ENCODE data around the gene GTF2IRD1. TPM values are rescaled to one million over a fixed set of nuclear protein-coding genes. Genes with fewer than 3 reads are reported as not detected.

The GTF2IRD1 gene
- total RNA-seq, 4 donors from 2014 or later, result 2.8 to 27.1 (median 17.1) TPM

GRCh38 chr7:74575811-74576210 lies 122.1 kb downstream of the GTF2IRD1 start:
- TF ChIP-seq POLR2A (IDR thresholded peaks at IDR 0.05) (no peak), CTCF (IDR thresholded peaks at IDR 0.05) (no peak)
- Histone ChIP-seq H3K27me3 (no peaks in the 10 kb centered on the region), H3K4me3 (no peak overlapping the region), H3K4me1 (peaks cover 0 to 11% (median 0%) of the 10 kb centered on the region in 4 donors), H3K36me3 (no peaks in the 10 kb centered on the region), H3K9me3 (no peaks in the 10 kb centered on the region), H3K27ac (peak overlapping the region in 1 of 4 donors; percentile 28)
- no peak for DNase-seq

- peak in 2 of 3 donors; percentile 88 to 89 for DNase-seq
- peak overlapping the region in 3 of 4 donors; percentile 57 to 91 (median 71) for H3K27ac ChIP-seq
- TF ChIP-seq CTCF (IDR thresholded peaks at IDR 0.05) (no peak), POLR2A (IDR thresholded peaks at IDR 0.05) (no peak)
- no peaks in the 10 kb centered on the region for H3K27me3 ChIP-seq
- H3K4me3 ChIP-seq, result no peak overlapping the region
- H3K9me3 ChIP-seq, result no peaks in the 10 kb centered on the region
- peaks cover 0 to 12% (median 0%) of the 10 kb centered on the region in 4 donors for H3K4me1 ChIP-seq
- no peaks in the 10 kb centered on the region for H3K36me3 ChIP-seq
Observed at GRCh38 chr7:74579800-74580685, 126.3 kb downstream of the GTF2IRD1 start.

- H3K27ac ChIP-seq, result no peak overlapping the region
- peaks cover 0 to 15% (median 1%) of the 10 kb centered on the region in 4 donors for H3K4me1 ChIP-seq
- no peak for TF ChIP-seq POLR2A (IDR thresholded peaks at IDR 0.05)
- no peak for TF ChIP-seq CTCF (IDR thresholded peaks at IDR 0.05)
- H3K9me3 ChIP-seq, result no peaks in the 10 kb centered on the region
- no peaks in the 10 kb centered on the region for H3K27me3 ChIP-seq
- no peak for DNase-seq
- no peak overlapping the region for H3K4me3 ChIP-seq
- H3K36me3 ChIP-seq, result no peaks in the 10 kb centered on the region
Observed at GRCh38 chr7:74581916-74582440, 128.3 kb downstream of the GTF2IRD1 start.

GRCh38 chr7:74582447-74583039 lies 128.8 kb downstream of the GTF2IRD1 start:
- Histone ChIP-seq H3K27ac (no peak overlapping the region), H3K4me1 (peaks cover 0 to 21% (median 2%) of the 10 kb centered on the region in 4 donors), H3K9me3 (no peaks in the 10 kb centered on the region), H3K4me3 (no peak overlapping the region), H3K36me3 (no peaks in the 10 kb centered on the region), H3K27me3 (no peaks in the 10 kb centered on the region)
- DNase-seq, result no peak
- TF ChIP-seq POLR2A (IDR thresholded peaks at IDR 0.05) (no peak), CTCF (IDR thresholded peaks at IDR 0.05) (no peak)

GRCh38 chr7:74583630-74584029 lies 129.9 kb downstream of the GTF2IRD1 start:
- Histone ChIP-seq H3K4me1 (peaks cover 0 to 24% (median 2%) of the 10 kb centered on the region in 4 donors), H3K36me3 (no peaks in the 10 kb centered on the region), H3K27ac (no peak overlapping the region), H3K9me3 (no peaks in the 10 kb centered on the region), H3K27me3 (no peaks in the 10 kb centered on the region), H3K4me3 (no peak overlapping the region)
- DNase-seq, result no peak
- TF ChIP-seq POLR2A (IDR thresholded peaks at IDR 0.05) (no peak), CTCF (IDR thresholded peaks at IDR 0.05) (no peak)

All from Peyer's patch (tissue), 4 donors.